Hypothalamus (tissue), 51 donors: ENCODE measurements around the gene TTC33.
"Not testable (repeated sequence)": the region's sequence is repeated elsewhere in the genome, so short reads cannot be mapped to it uniquely, and the experiment has no call there.

ENCODE experiments used
- DNase-seq, 51 donors: peaks; one replicate each; lab custom pipeline; 2025; lab: John Stamatoyannopoulos, UW

The TTC33 gene

GRCh38 chr5:40578501-40579451 lies 177.0 kb downstream of the TTC33 start:
- DNase-seq = no peak

- no peak for DNase-seq
Observed at GRCh38 chr5:40577718-40578117, 178.0 kb downstream of the TTC33 start.

- DNase-seq = no peak
Observed at GRCh38 chr5:40575921-40576320, 179.8 kb downstream of the TTC33 start.

- no peak for DNase-seq
Observed at GRCh38 chr5:40575411-40575810, 180.3 kb downstream of the TTC33 start.

- no peak for DNase-seq
Observed at GRCh38 chr5:40572937-40573336, 182.8 kb downstream of the TTC33 start.

- no peak for DNase-seq
Observed at GRCh38 chr5:40572391-40572790, 183.4 kb downstream of the TTC33 start.

GRCh38 chr5:40571729-40572128 lies 184.0 kb downstream of the TTC33 start:
- no peak for DNase-seq

GRCh38 chr5:40570408-40571129 lies 185.2 kb downstream of the TTC33 start:
- no peak for DNase-seq

- no peak for DNase-seq
Observed at GRCh38 chr5:40569546-40570270, 186.1 kb downstream of the TTC33 start.

GRCh38 chr5:40568548-40568947 lies 187.2 kb downstream of the TTC33 start:
- no peak for DNase-seq

GRCh38 chr5:40563173-40563572 lies 192.6 kb downstream of the TTC33 start:
- DNase-seq = not testable (repeated sequence)

- DNase-seq = no peak
Observed at GRCh38 chr5:40560474-40561110, 195.2 kb downstream of the TTC33 start.

- DNase-seq = no peak
Observed at GRCh38 chr5:40559306-40559705, 196.5 kb downstream of the TTC33 start.

GRCh38 chr5:40557501-40557900 lies 198.3 kb downstream of the TTC33 start:
- DNase-seq = no peak

GRCh38 chr5:40556811-40557210 lies 198.9 kb downstream of the TTC33 start:
- no peak for DNase-seq

GRCh38 chr5:40555886-40556285 lies 199.9 kb downstream of the TTC33 start:
- DNase-seq = no peak

GRCh38 chr5:40554813-40555212 lies 200.9 kb downstream of the TTC33 start:
- DNase-seq = no peak

GRCh38 chr5:40554054-40554453 lies 201.7 kb downstream of the TTC33 start:
- no peak for DNase-seq

GRCh38 chr5:40552981-40553380 lies 202.8 kb downstream of the TTC33 start:
- no peak for DNase-seq
